ENCODE measurements around the gene PDE6A.

PDE6A gene

DNA sequence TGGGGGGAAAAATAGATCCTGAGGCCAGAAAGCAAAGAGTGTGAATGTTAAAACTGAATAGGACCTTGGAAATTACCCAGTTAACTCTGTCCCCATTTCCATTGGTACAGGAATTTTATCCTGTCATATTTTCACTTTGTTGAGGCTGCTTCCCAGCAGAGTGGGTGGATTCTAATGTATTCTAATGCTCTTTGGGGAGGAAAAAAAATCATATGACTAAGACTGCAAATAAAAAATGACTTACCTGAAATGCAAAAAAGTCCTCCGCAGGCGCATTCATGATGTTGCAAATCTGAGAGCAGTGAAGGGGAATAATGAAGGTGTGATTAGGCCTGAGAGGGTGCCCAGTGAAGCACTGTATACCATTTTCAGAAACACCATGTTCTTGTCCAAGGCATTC, 41.2 kb downstream of the PDE6A start:
- Histone ChIP-seq H3F3A (ENCODE audit: control insufficient read depth, insufficient read depth) (no peaks in the 10 kb centered on the region), H4K20me1 (ENCODE audit: control insufficient read depth, insufficient read depth, low read depth, low read length) (no peaks in the 10 kb centered on the region), H3K9me2 (replicated peaks; ENCODE audit: control insufficient read depth, low read length) (no peaks in the 10 kb centered on the region), H3K4me3 (ENCODE audit: low read length) (no peak overlapping the region), H3K4me1 (ENCODE audit: control insufficient read depth, low read length) (peaks cover 7% of the 10 kb centered on the region; the same call in 1 of the 2 replicates), H3K4me2 (ENCODE audit: low read length) (no peak overlapping the region), H3K79me2 (ENCODE audit: control insufficient read depth, low read length) (no peaks in the 10 kb centered on the region), H3K27me3 (ENCODE audit: control insufficient read depth, low read length) (peaks cover 6% of the 10 kb centered on the region; the same call in 1 of the 2 replicates), H3K9me3 (ENCODE audit: control insufficient read depth, insufficient read depth, low read length) (no peaks in the 10 kb centered on the region), H3K27ac (ENCODE audit: low read depth, low read length) (no peak overlapping the region), H3K36me3 (ENCODE audit: control insufficient read depth, low read length) (no peaks in the 10 kb centered on the region)
- TF ChIP-seq EZH2phosphoT487 (IDR thresholded peaks at IDR 0.05; ENCODE audit: borderline replicate concordance, low read length) = no peak
- TF ChIP-seq, protein P1, sequence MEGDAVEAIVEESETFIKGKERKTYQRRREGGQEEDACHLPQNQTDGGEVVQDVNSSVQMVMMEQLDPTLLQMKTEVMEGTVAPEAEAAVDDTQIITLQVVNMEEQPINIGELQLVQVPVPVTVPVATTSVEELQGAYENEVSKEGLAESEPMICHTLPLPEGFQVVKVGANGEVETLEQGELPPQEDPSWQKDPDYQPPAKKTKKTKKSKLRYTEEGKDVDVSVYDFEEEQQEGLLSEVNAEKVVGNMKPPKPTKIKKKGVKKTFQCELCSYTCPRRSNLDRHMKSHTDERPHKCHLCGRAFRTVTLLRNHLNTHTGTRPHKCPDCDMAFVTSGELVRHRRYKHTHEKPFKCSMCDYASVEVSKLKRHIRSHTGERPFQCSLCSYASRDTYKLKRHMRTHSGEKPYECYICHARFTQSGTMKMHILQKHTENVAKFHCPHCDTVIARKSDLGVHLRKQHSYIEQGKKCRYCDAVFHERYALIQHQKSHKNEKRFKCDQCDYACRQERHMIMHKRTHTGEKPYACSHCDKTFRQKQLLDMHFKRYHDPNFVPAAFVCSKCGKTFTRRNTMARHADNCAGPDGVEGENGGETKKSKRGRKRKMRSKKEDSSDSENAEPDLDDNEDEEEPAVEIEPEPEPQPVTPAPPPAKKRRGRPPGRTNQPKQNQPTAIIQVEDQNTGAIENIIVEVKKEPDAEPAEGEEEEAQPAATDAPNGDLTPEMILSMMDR (IDR thresholded peaks at IDR 0.05; ENCODE audit: low read depth, low read length, poor library complexity, severe bottlenecking) = no peak

DNA sequence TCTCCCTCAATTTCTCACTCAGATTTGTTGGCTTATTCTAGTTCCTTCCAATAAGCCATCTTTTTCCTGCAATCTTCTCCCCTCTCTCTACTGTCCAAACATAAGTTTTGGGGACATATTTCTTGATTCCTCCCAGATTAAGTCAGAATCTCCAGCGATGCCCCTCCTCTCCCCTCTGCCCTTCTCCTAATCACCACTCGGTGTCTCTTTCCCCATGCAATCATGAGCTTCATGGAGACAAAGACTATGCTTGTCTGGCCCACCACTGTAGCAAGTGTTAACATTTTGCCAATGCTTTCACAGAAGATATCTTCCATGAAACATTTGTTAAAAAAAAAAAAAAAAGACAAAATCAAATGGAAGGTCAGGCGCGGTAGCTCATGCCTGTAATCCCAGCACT, 42.4 kb downstream of the PDE6A start:
- H3K4me1 ChIP-seq (ENCODE audit: control insufficient read depth, low read length) = peaks cover 7% of the 10 kb centered on the region; the same call in 1 of the 2 replicates
- H4K20me1 ChIP-seq (ENCODE audit: control insufficient read depth, insufficient read depth, low read depth, low read length) = no peaks in the 10 kb centered on the region
- H3K4me3 ChIP-seq (ENCODE audit: low read length) = no peak overlapping the region
- no peaks in the 10 kb centered on the region for H3K9me3 ChIP-seq (ENCODE audit: control insufficient read depth, insufficient read depth, low read length)
- H3K27me3 ChIP-seq (ENCODE audit: control insufficient read depth, low read length) = 0 out of 2 replicates have a peak, but pooled peaks cover 3% of the 10 kb centered on the region
- no peak for TF ChIP-seq EZH2phosphoT487 (IDR thresholded peaks at IDR 0.05; ENCODE audit: borderline replicate concordance, low read length)
- TF ChIP-seq, protein P1 (IDR thresholded peaks at IDR 0.05; ENCODE audit: low read depth, low read length, poor library complexity, severe bottlenecking) = no peak
- H3K36me3 ChIP-seq (ENCODE audit: control insufficient read depth, low read length) = no peaks in the 10 kb centered on the region
- no peaks in the 10 kb centered on the region for H3K79me2 ChIP-seq (ENCODE audit: control insufficient read depth, low read length)
- H3K27ac ChIP-seq (ENCODE audit: low read depth, low read length) = no peak overlapping the region
- no peak overlapping the region for H3K4me2 ChIP-seq (ENCODE audit: low read length)
- no peaks in the 10 kb centered on the region for H3F3A ChIP-seq (ENCODE audit: control insufficient read depth, insufficient read depth)
- no peaks in the 10 kb centered on the region for H3K9me2 ChIP-seq (replicated peaks; ENCODE audit: control insufficient read depth, low read length)

DNA sequence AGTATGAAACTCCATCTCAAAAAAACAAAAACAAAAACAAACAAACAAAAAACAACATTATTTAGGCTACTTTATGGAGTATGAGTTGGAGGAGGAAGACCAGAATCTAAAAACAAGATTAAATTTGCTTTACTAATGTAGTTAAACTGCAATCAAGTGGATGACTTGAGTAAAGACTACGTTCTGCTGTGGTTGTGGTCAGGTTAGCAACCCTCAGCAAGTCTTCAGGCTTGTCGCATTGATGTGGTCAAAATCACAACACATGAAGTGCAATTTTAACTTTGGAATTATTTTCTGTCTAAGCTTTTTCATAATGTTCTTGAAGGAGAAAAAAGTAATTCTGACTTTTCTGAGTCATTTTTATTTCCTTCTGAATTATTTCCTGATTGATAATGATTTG, 43.1 kb downstream of the PDE6A start:
- H4K20me1 ChIP-seq (ENCODE audit: control insufficient read depth, insufficient read depth, low read depth, low read length) = no peaks in the 10 kb centered on the region
- 0 out of 2 replicates have a peak, but pooled peaks cover 3% of the 10 kb centered on the region for H3K27me3 ChIP-seq (ENCODE audit: control insufficient read depth, low read length)
- no peak for TF ChIP-seq EZH2phosphoT487 (IDR thresholded peaks at IDR 0.05; ENCODE audit: borderline replicate concordance, low read length)
- TF ChIP-seq, protein P1 (IDR thresholded peaks at IDR 0.05; ENCODE audit: low read depth, low read length, poor library complexity, severe bottlenecking) = no peak
- H3K27ac ChIP-seq (ENCODE audit: low read depth, low read length) = no peak overlapping the region
- no peaks in the 10 kb centered on the region for H3K36me3 ChIP-seq (ENCODE audit: control insufficient read depth, low read length)
- peaks cover 7% of the 10 kb centered on the region; the same call in 1 of the 2 replicates for H3K4me1 ChIP-seq (ENCODE audit: control insufficient read depth, low read length)
- no peaks in the 10 kb centered on the region for H3K79me2 ChIP-seq (ENCODE audit: control insufficient read depth, low read length)
- no peak overlapping the region for H3K4me2 ChIP-seq (ENCODE audit: low read length)
- H3F3A ChIP-seq (ENCODE audit: control insufficient read depth, insufficient read depth) = no peaks in the 10 kb centered on the region
- no peaks in the 10 kb centered on the region for H3K9me2 ChIP-seq (replicated peaks; ENCODE audit: control insufficient read depth, low read length)
- H3K4me3 ChIP-seq (ENCODE audit: low read length) = no peak overlapping the region
- H3K9me3 ChIP-seq (ENCODE audit: control insufficient read depth, insufficient read depth, low read length) = no peaks in the 10 kb centered on the region

All from DOHH2 (cell line).